Lung (tissue), 12 donors: ENCODE results near the gene NDUFAF8. TPM values are rescaled to one million over a fixed set of nuclear protein-coding genes. Genes with fewer than 3 reads are reported as not detected.

Source experiments
- ATAC-seq: fragments of 200-7000 bp; cut with Tn5 transposase; one replicate; pipeline ENCODE4 v1.9.1; 2020; ENCODE audit warnings: moderate number of reproducible peaks; ENCODE audit not compliant: insufficient read depth, low FRiP score
- DNase-seq, 3 donors: peaks; one replicate each; pipeline ENCODE4 v3.0.0-alpha.2; 2013 to 2017
- H3K27ac ChIP-seq, 2 donors: one replicate each; pipeline ENCODE4 v1.5.1; 2013; ENCODE audit warnings: mild to moderate bottlenecking in 2 of 2, moderate library complexity in 2 of 2, control low read depth in 1 of 2, inconsistent platforms in 1 of 2, low read depth in 1 of 2, low read length in 1 of 2
- H3K27me3 ChIP-seq, 3 donors: one replicate each; pipeline ENCODE4 v1.5.1; 2013; ENCODE audit warnings: low read length in 2 of 3; ENCODE audit not compliant: control insufficient read depth in 3 of 3, insufficient read depth in 3 of 3
- H3K36me3 ChIP-seq, 4 donors: one replicate each; pipeline ENCODE4 v1.5.1; 2013; ENCODE audit warnings: low read length in 4 of 4, mild to moderate bottlenecking in 1 of 4, moderate library complexity in 1 of 4; ENCODE audit not compliant: control insufficient read depth in 4 of 4, insufficient read depth in 4 of 4
- H3K4me1 ChIP-seq, 5 donors: one replicate each; pipeline ENCODE4 v1.5.1; 2013; ENCODE audit warnings: low read length in 5 of 5, mild to moderate bottlenecking in 2 of 5, moderate library complexity in 1 of 5; ENCODE audit not compliant: control insufficient read depth in 5 of 5, insufficient read depth in 5 of 5
- H3K4me3 ChIP-seq: one replicate; pipeline ENCODE4 v1.5.1; 2013; ENCODE audit warnings: mild to moderate bottlenecking, control low read depth, moderate library complexity
- H3K9ac ChIP-seq, 2 donors: one replicate each; pipeline ENCODE4 v1.5.1; 2013; ENCODE audit warnings: low read length in 2 of 2, control low read depth in 1 of 2; ENCODE audit not compliant: insufficient read depth in 1 of 2
- H3K9me3 ChIP-seq, 4 donors: one replicate each; pipeline ENCODE4 v1.5.1; 2013; ENCODE audit warnings: low read length in 3 of 4, mild to moderate bottlenecking in 1 of 4, moderate library complexity in 1 of 4; ENCODE audit not compliant: control insufficient read depth in 4 of 4, insufficient read depth in 3 of 4
- CTCF ChIP-seq: IDR thresholded peaks from 2 replicates; pipeline ENCODE4 v1.5.1; 2012; ENCODE audit warnings: mild to moderate bottlenecking; ENCODE audit errors: control extremely low read depth, extremely low read depth
- WGBS, 2 donors: extraction: QIAGEN DNeasy Blood & Tissue Kit; methylation state at CpG; one replicate each; pipeline ENCODE4 v1.1.7; 2013; 5-methylcytosine and 5-hydroxymethylcytosine counted together
- polyA plus RNA-seq, 2 donors: library from polyadenylated mRNA; stranded (reverse); fragments of 200-250 nt; gene quantifications; one replicate each; pipeline ENCODE4 v1.2.1, GENCODE V29; 2013
- total RNA-seq, 2 donors: library from RNA; depleted of rRNA in 1 of 2; stranded (reverse); fragments of >200 nt in 1 of 2; gene quantifications; one replicate each; pipeline ENCODE4 v1.2.1, GENCODE V29; 2014 to 2021
- donor health status: control.
- donor health status: control.
- donor health status: Bipolar disorder and iron deficiency.
- donor health status: healthy.
- donor health status: DM: yes; HTN: yes; CAD: no.

Gene NDUFAF8
- total and polyA plus RNA-seq, 4 donors: 12.7 to 51.1 (median 29.9) TPM

DNA sequence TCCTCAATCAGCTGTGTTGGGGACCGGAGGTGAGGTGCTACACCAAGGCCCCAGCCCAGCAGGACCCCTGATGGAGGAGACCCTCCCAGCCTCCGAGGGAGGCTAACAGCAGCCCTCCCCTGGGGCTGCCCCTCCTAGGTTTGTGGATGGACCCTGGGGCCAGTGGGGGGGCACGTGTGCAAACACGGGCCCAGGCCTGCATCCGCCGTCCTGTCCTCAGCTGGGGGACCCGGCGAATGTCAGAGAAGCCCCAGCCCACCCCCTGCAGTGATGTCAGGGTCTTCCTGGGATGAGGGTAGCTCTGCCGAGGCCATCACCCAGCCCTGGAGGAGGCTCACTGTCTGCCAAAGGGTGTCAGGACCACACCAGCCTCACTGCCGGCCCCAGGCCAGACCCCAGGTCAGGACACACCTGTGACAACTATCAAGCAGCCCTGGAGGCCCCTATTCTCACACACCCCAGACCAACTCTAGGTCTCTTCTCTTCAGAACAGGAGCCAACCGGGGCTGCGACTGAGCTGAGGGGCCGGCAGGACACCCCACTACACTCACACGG lies 43.1 kb upstream of the NDUFAF8 start:
- no peaks in the 10 kb centered on the region for H3K9me3 ChIP-seq
- 87 to 89% methylated on average over 14 of the region's 14 CpGs for WGBS, 2 donors
- no peak overlapping the region for H3K4me3 ChIP-seq
- DNase-seq (no peak), ATAC-seq (no peak)
- peaks cover 0 to 19% (median 0%) of the 10 kb centered on the region in 5 donors for H3K4me1 ChIP-seq
- peaks cover 0 to 13% (median 0%) of the 10 kb centered on the region in 4 donors for H3K36me3 ChIP-seq
- TF ChIP-seq CTCF: no peak
- H3K27ac ChIP-seq: no peak overlapping the region
- H3K27me3 ChIP-seq: no peaks in the 10 kb centered on the region
- H3K9ac ChIP-seq: no peak overlapping the region

- Histone ChIP-seq H3K27ac (peak overlapping the region in 1 of 2 donors; percentile 16), H3K4me1 (peaks cover 0 to 19% (median 0%) of the 10 kb centered on the region in 5 donors), H3K4me3 (no peak overlapping the region), H3K36me3 (peaks cover 0 to 12% (median 2%) of the 10 kb centered on the region in 4 donors), H3K27me3 (no peaks in the 10 kb centered on the region), H3K9ac (no peak overlapping the region), H3K9me3 (no peaks in the 10 kb centered on the region)
- ATAC-seq (no peak), DNase-seq (peak in 1 of 3 donors; percentile 32)
- 69 to 77% methylated on average over 45 of the region's 45 CpGs for WGBS, 2 donors
- TF ChIP-seq CTCF: no peak
These were observed 42.4 kb upstream of the NDUFAF8 start for GRCh38 chr17:81196505-81197408.

GRCh38 chr17:81197409-81197795 lies 41.7 kb upstream of the NDUFAF8 start:
- Histone ChIP-seq H3K27me3 (no peaks in the 10 kb centered on the region), H3K36me3 (peaks cover 0 to 13% (median 2%) of the 10 kb centered on the region in 4 donors), H3K27ac (no peak overlapping the region), H3K9ac (no peak overlapping the region), H3K4me1 (peaks cover 0 to 19% (median 0%) of the 10 kb centered on the region in 5 donors), H3K4me3 (no peak overlapping the region), H3K9me3 (no peaks in the 10 kb centered on the region)
- WGBS, 2 donors: 70 to 76% methylated on average over 12 to 14 of the region's 14 CpGs
- ATAC-seq: no peak
- TF ChIP-seq CTCF: no peak
- no peak for DNase-seq
